HUES48 (cell line): ENCODE data around the gene MRPS2.
"Not testable (repeated sequence)": the region's sequence is repeated elsewhere in the genome, so short reads cannot be mapped to it uniquely, and the experiment has no call there.

Source experiments
- H3K27ac ChIP-seq: one replicate; pipeline ENCODE4 v1.7.0; 2013; ENCODE audit warnings: low read depth, low read length, inconsistent platforms
- H3K27me3 ChIP-seq: 2 replicates; pipeline ENCODE4 v1.6.1; 2013; ENCODE audit warnings: mild to moderate bottlenecking, low read length; ENCODE audit not compliant: control insufficient read depth, insufficient read depth
- H3K36me3 ChIP-seq: 2 replicates; pipeline ENCODE4 v1.6.1; 2013; ENCODE audit warnings: low read length; ENCODE audit not compliant: control insufficient read depth, insufficient read depth
- H3K4me1 ChIP-seq: 2 replicates; pipeline ENCODE4 v1.6.1; 2013; ENCODE audit warnings: mild to moderate bottlenecking, low read length; ENCODE audit not compliant: control insufficient read depth, insufficient read depth
- H3K4me3 ChIP-seq: 2 replicates; pipeline ENCODE4 v1.5.1; 2013; ENCODE audit warnings: mild to moderate bottlenecking, low read depth, low read length
- H3K9ac ChIP-seq: 2 replicates; pipeline ENCODE4 v1.6.1; 2013; ENCODE audit warnings: mild to moderate bottlenecking, low read depth, low read length, moderate library complexity
- H3K9me3 ChIP-seq: 2 replicates; pipeline ENCODE4 v1.6.1; 2013; ENCODE audit warnings: low read length; ENCODE audit not compliant: control insufficient read depth, insufficient read depth

The MRPS2 gene

GRCh38 chr9:135546792-135547617 is 46.5 kb downstream of the MRPS2 start:
- H3K27ac ChIP-seq, H3K27me3 ChIP-seq: not testable (repeated sequence)

GRCh38 chr9:135547756-135548736 is 47.6 kb downstream of the MRPS2 start:
- Histone ChIP-seq H3K36me3 (no peaks in the 10 kb centered on the region), H3K9ac (no peak overlapping the region), H3K9me3 (no peaks in the 10 kb centered on the region), H3K4me3 (no peak overlapping the region), H3K27ac (no peak overlapping the region), H3K27me3 (no peaks in the 10 kb centered on the region), H3K4me1 (no peaks in the 10 kb centered on the region)

More at GRCh38 chr9:135546792-135547617, 46.5 kb downstream of the MRPS2 start:
- not testable (repeated sequence) for H3K36me3 ChIP-seq, H3K9me3 ChIP-seq, H3K9ac ChIP-seq, H3K4me3 ChIP-seq, H3K4me1 ChIP-seq

GRCh38 chr9:135549478-135550343 is 49.2 kb downstream of the MRPS2 start:
- not testable (repeated sequence) for H3K4me3 ChIP-seq, H3K9me3 ChIP-seq, H3K36me3 ChIP-seq, H3K9ac ChIP-seq, H3K4me1 ChIP-seq, H3K27me3 ChIP-seq, H3K27ac ChIP-seq

GRCh38 chr9:135550344-135550918 is 49.9 kb downstream of the MRPS2 start:
- H3K27me3 ChIP-seq: no peaks in the 10 kb centered on the region
- H3K9me3 ChIP-seq: no peaks in the 10 kb centered on the region
- no peaks in the 10 kb centered on the region for H3K4me1 ChIP-seq
- H3K36me3 ChIP-seq: no peaks in the 10 kb centered on the region
- no peak overlapping the region for H3K9ac ChIP-seq
- H3K4me3 ChIP-seq: no peak overlapping the region
- H3K27ac ChIP-seq: no peak overlapping the region

GRCh38 chr9:135551031-135551430 is 50.5 kb downstream of the MRPS2 start:
- Histone ChIP-seq H3K27me3 (no peaks in the 10 kb centered on the region), H3K27ac (no peak overlapping the region), H3K9ac (no peak overlapping the region), H3K4me3 (no peak overlapping the region), H3K36me3 (no peaks in the 10 kb centered on the region), H3K4me1 (no peaks in the 10 kb centered on the region), H3K9me3 (no peaks in the 10 kb centered on the region)

- Histone ChIP-seq H3K4me3 (no peak overlapping the region), H3K9ac (no peak overlapping the region), H3K36me3 (no peaks in the 10 kb centered on the region), H3K27ac (no peak overlapping the region), H3K4me1 (no peaks in the 10 kb centered on the region), H3K27me3 (no peaks in the 10 kb centered on the region), H3K9me3 (no peaks in the 10 kb centered on the region)
Measured at GRCh38 chr9:135551456-135551855, 51.0 kb downstream of the MRPS2 start.

GRCh38 chr9:135552021-135552697 is 51.7 kb downstream of the MRPS2 start:
- Histone ChIP-seq H3K9me3 (no peaks in the 10 kb centered on the region), H3K4me1 (no peaks in the 10 kb centered on the region), H3K27me3 (no peaks in the 10 kb centered on the region), H3K4me3 (no peak overlapping the region), H3K36me3 (no peaks in the 10 kb centered on the region), H3K27ac (no peak overlapping the region), H3K9ac (no peak overlapping the region)

GRCh38 chr9:135552698-135553171 is 52.3 kb downstream of the MRPS2 start:
- no peaks in the 10 kb centered on the region for H3K4me1 ChIP-seq
- no peak overlapping the region for H3K4me3 ChIP-seq
- no peak overlapping the region for H3K27ac ChIP-seq
- H3K27me3 ChIP-seq: no peaks in the 10 kb centered on the region
- H3K36me3 ChIP-seq: no peaks in the 10 kb centered on the region
- no peak overlapping the region for H3K9ac ChIP-seq
- H3K9me3 ChIP-seq: no peaks in the 10 kb centered on the region
